Measurements from ENCODE around the gene KRTCAP2. TPM values are rescaled to one million over a fixed set of nuclear protein-coding genes. Genes with fewer than 3 reads are reported as not detected.

Gene KRTCAP2
- total and polyA plus RNA-seq, 10 of the 15 experiments (the other 5 are each of a cell fraction or from before 2014, with no cell fraction given): 61.3 to 238 (median 141) TPM

DNA sequence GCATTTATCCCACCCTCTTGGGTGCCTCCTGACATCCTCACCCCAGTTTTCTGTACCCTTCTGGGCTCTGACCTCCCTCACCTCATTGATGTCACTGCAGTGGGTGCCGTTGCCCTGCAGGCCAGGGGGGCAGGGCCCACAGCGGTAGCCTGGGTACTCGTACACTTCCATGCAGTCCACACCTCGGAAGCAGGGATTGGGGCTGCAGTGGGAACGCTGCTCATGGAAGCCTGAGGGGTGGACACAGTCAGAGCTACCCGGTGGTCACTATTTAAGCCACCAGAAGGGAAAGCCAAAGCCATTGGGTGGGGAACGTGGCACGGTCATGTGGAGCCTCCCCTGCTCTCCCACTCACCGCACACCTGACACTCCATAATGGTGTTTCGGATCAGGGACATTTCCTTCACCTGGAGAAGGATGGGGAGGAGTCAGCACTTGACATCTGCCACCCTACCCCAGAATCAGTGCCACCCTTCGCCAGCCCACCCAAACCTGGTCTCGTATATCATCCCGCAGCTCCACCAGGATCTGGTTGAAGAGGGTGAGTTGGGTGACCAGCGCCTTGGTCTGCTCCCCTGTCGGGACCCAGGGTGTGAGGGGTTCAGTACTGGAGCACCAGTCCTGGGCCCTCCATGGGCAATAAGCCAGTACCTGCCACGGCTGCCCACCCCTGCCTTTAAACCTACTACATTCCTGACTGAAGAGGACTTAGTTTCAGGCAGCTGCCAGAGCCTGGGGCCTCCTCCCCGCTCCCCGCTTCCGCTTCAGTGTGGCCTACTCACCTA, 29.8 kb upstream of the KRTCAP2 start (continued):
- TF ChIP-seq CREM (IDR thresholded peaks at IDR 0.05; ENCODE audit: low read depth): no peak
- TF ChIP-seq YBX1 (IDR thresholded peaks at IDR 0.05): no peak
- TF ChIP-seq CEBPB (IDR thresholded peaks at IDR 0.05; ENCODE audit: borderline replicate concordance in 1 of 2, low read depth in 2 of 2, low read length in 2 of 2): no peak

GRCh38 chr1:155202198-155202597, 29.1 kb upstream of the KRTCAP2 start:
- TF ChIP-seq RFX5 (IDR thresholded peaks at IDR 0.05; ENCODE audit: low read depth, low read length) (no peak), REST (IDR thresholded peaks at IDR 0.05; ENCODE audit: low read depth, low read length) (no peak), KLF5 (IDR thresholded peaks at IDR 0.05; ENCODE audit: partially characterized antibody) (no peak)
- TF ChIP-seq, protein P1, sequence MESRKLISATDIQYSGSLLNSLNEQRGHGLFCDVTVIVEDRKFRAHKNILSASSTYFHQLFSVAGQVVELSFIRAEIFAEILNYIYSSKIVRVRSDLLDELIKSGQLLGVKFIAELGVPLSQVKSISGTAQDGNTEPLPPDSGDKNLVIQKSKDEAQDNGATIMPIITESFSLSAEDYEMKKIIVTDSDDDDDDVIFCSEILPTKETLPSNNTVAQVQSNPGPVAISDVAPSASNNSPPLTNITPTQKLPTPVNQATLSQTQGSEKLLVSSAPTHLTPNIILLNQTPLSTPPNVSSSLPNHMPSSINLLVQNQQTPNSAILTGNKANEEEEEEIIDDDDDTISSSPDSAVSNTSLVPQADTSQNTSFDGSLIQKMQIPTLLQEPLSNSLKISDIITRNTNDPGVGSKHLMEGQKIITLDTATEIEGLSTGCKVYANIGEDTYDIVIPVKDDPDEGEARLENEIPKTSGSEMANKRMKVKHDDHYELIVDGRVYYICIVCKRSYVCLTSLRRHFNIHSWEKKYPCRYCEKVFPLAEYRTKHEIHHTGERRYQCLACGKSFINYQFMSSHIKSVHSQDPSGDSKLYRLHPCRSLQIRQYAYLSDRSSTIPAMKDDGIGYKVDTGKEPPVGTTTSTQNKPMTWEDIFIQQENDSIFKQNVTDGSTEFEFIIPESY (IDR thresholded peaks at IDR 0.05): no peak
- ChIA-PET RAD21 (ENCODE audit: unreplicated experiment) (no interaction called here), POLR2A (no interaction called here), SMC1A (ENCODE audit: uncharacterized antibody, unreplicated experiment) (no interaction called here), CTCF (interaction anchor here (0.7 to 2.9 kb wide), 3 partner anchors 9 to 29 kb away, joined by 3 to 12 read pairs (median 4); partner anchors contain the start of gene KRTCAP2)
- Histone ChIP-seq H3K4me2 (ENCODE audit: control insufficient read depth, insufficient read depth) (no peak overlapping the region), H4K20me1 (ENCODE audit: control insufficient read depth, insufficient read depth) (no peaks in the 10 kb centered on the region), H3K4me3 (no peak overlapping the region), H3K27me3 (replicated peaks in 1 of 2; ENCODE audit: control insufficient read depth in 2 of 2, insufficient read depth in 2 of 2, low read length in 1 of 2) (no peaks in the 10 kb centered on the region; a peak in 1 of 4 replicates), H2AFZ (ENCODE audit: control insufficient read depth, low read depth, low read length) (no peak overlapping the region), H3K27ac (ENCODE audit: control insufficient read depth, insufficient read depth) (no peak overlapping the region), H3K36me3 (ENCODE audit: control insufficient read depth in 2 of 2, insufficient read depth in 2 of 2, low read length in 1 of 2) (no peaks in the 10 kb centered on the region), H3K79me2 (ENCODE audit: control insufficient read depth, insufficient read depth, low read length) (no peaks in the 10 kb centered on the region), H3K4me1 (ENCODE audit: control insufficient read depth, insufficient read depth, low read length) (peaks cover 4% of the 10 kb centered on the region), H3K9me3 (replicated peaks; ENCODE audit: control insufficient read depth, insufficient read depth, low read length) (no peaks in the 10 kb centered on the region), H3K9ac (ENCODE audit: control insufficient read depth, insufficient read depth, low read length) (no peak overlapping the region)
- intact Hi-C loops (cut with micrococcal nuclease; ENCODE audit: unreplicated experiment) (no loop called here), in situ Hi-C loops (cut with MboI) (no loop called here)
- no TSS peak for BruUV-seq (replicated peaks)
- no peak for ATAC-seq
- 38% methylated on average over 7 of the region's 7 CpGs for WGBS (ENCODE audit: insufficient coverage, insufficient replicate concordance, low lambda C conversion rate, missing lambda C conversion rate)
- no peak for FAIRE-seq
- DNase-seq (ENCODE audit: low read depth, low spot score): no peak

Data from GM12878 (cell line).